ENCODE data around the gene RPS23. TPM values are rescaled to one million over a fixed set of nuclear protein-coding genes. Genes with fewer than 3 reads are reported as not detected.

Gene RPS23
- polyA plus RNA-seq, 1 experiment, result 2,222 TPM

DNA sequence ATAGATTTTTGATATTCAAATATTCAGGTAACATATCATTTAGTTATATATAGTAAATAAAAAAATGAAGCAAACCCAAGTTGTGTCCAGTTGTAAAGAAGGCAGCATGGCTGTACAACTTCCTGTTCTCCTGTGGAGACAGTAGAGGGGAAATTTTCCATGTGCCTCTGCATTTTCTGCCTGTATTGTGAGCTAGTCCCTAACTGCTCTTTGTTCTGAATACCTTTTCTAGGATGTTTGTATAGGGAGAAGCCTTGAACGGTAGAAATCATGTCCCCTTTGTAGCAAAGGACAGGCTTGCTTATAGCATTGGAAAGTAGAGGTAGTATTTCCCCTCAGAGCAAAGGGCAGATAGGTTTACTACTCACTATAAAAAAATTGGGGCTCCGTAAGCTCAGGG, 13.3 kb upstream of the RPS23 start:
- no peak for TF ChIP-seq CTCF (IDR thresholded peaks at IDR 0.05; ENCODE audit: insufficient read depth, low read depth, low read length)
- Histone ChIP-seq H3K27me3 (ENCODE audit: control insufficient read depth, insufficient read depth, low read length) (no peaks in the 10 kb centered on the region), H3K4me3 (ENCODE audit: low read depth, low read length) (no peak overlapping the region), H3K36me3 (ENCODE audit: control insufficient read depth, insufficient read depth, low read length) (no peaks in the 10 kb centered on the region)
- no peak for DNase-seq (ENCODE audit: low read depth)
- ChIA-PET POLR2A (no interaction called here), CTCF (no interaction called here)

GRCh38 chr5:82290908-82291307, 12.8 kb upstream of the RPS23 start:
- TF ChIP-seq CTCF (IDR thresholded peaks at IDR 0.05; ENCODE audit: insufficient read depth, low read depth, low read length), result no peak
- ChIA-PET CTCF (no interaction called here), POLR2A (no interaction called here)
- Histone ChIP-seq H3K36me3 (ENCODE audit: control insufficient read depth, insufficient read depth, low read length) (no peaks in the 10 kb centered on the region), H3K27me3 (ENCODE audit: control insufficient read depth, insufficient read depth, low read length) (no peaks in the 10 kb centered on the region), H3K4me3 (ENCODE audit: low read depth, low read length) (no peak overlapping the region)
- DNase-seq (ENCODE audit: low read depth), result no peak

DNA sequence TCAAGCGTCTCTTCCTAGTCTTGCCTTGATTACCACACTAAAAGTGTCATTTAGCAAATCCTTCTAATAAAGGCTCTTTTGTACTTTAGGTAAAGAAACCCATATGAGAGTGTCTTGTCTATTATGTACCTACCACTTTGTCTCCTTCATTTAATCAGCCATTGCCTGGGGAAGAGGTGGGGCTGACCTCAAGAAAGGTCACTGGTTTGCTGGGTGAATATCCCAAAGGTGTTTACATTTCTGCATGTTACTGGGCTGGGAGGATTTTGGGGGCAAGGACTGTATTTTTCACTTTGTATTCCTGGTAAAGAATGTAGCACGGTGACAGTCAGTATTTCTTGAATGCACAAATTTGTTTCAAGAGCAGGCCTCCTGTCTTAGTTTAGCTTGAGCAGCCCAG, 11.9 kb upstream of the RPS23 start:
- POLR2A ChIA-PET, result no interaction called here
- no peak overlapping the region for H3K4me3 ChIP-seq (ENCODE audit: low read depth, low read length)
- no peak for TF ChIP-seq CTCF (IDR thresholded peaks at IDR 0.05; ENCODE audit: insufficient read depth, low read depth, low read length)
- no peaks in the 10 kb centered on the region for H3K27me3 ChIP-seq (ENCODE audit: control insufficient read depth, insufficient read depth, low read length)
- no peaks in the 10 kb centered on the region for H3K36me3 ChIP-seq (ENCODE audit: control insufficient read depth, insufficient read depth, low read length)
- DNase-seq (ENCODE audit: low read depth), result no peak
- CTCF ChIA-PET, result no interaction called here

- DNase-seq (ENCODE audit: low read depth), result no peak
- Histone ChIP-seq H3K27me3 (ENCODE audit: control insufficient read depth, insufficient read depth, low read length) (no peaks in the 10 kb centered on the region), H3K36me3 (ENCODE audit: control insufficient read depth, insufficient read depth, low read length) (no peaks in the 10 kb centered on the region), H3K4me3 (ENCODE audit: low read depth, low read length) (no peak overlapping the region)
- TF ChIP-seq CTCF (IDR thresholded peaks at IDR 0.05; ENCODE audit: insufficient read depth, low read depth, low read length), result no peak
- POLR2A ChIA-PET, result no interaction called here
- CTCF ChIA-PET, result no interaction called here
These were observed 9.5 kb upstream of the RPS23 start for GRCh38 chr5:82287625-82288024.

DNA sequence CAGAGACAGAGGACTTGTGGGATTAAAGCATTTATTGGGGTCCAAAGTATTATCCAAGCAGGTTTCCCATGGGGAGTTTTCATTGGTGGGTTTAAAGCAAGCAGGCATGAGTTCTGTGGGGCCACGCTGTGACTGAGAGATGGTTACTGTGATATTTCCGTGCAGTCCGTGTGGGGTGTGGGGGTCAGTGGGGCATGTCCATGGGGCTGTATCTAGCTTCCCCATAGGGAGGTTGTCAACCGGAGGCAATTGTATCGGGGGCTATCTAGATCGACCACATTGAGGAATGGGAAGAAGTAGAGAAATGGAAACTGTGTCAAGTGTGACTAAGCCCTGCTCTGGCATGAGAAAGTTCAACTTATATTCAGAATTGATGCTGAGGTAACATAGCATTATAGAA, 7.1 kb upstream of the RPS23 start:
- no peak for TF ChIP-seq CTCF (IDR thresholded peaks at IDR 0.05; ENCODE audit: insufficient read depth, low read depth, low read length)
- Histone ChIP-seq H3K4me3 (ENCODE audit: low read depth, low read length) (no peak overlapping the region), H3K36me3 (ENCODE audit: control insufficient read depth, insufficient read depth, low read length) (no peaks in the 10 kb centered on the region), H3K27me3 (ENCODE audit: control insufficient read depth, insufficient read depth, low read length) (no peaks in the 10 kb centered on the region)
- no peak for DNase-seq (ENCODE audit: low read depth)
- CTCF ChIA-PET, result no interaction called here
- POLR2A ChIA-PET, result no interaction called here

Measured in BJ (cell line).